ENCODE results near the gene TAF9B. TPM values are rescaled to one million over a fixed set of nuclear protein-coding genes. Genes with fewer than 3 reads are reported as not detected.

The TAF9B gene
- polyA plus RNA-seq, 1 donor = 19.1 TPM

GRCh38 chrX:78118628-78119027, 20.8 kb downstream of the TAF9B start:
- no peak overlapping the region for H3K27ac ChIP-seq (ENCODE audit: low read length)
- H3K36me3 ChIP-seq (ENCODE audit: control insufficient read depth, insufficient read depth, low read length) = peaks cover 65% of the 10 kb centered on the region
- DNase-seq = no peak
- no peaks in the 10 kb centered on the region for H3K9me3 ChIP-seq (ENCODE audit: control insufficient read depth, low read depth, low read length)
- WGBS (ENCODE audit: insufficient coverage, low lambda C conversion rate) = no CpG with 5 or more reads among the region's 1 CpG
- H3K27me3 ChIP-seq (ENCODE audit: control insufficient read depth, insufficient read depth, low read length) = no peaks in the 10 kb centered on the region
- H3K4me3 ChIP-seq (ENCODE audit: low read length) = no peak overlapping the region
- peaks cover 8% of the 10 kb centered on the region for H3K4me1 ChIP-seq (ENCODE audit: control insufficient read depth, insufficient read depth, low read length)

GRCh38 chrX:78116766-78117165, 22.7 kb downstream of the TAF9B start:
- peaks cover 71% of the 10 kb centered on the region for H3K36me3 ChIP-seq (ENCODE audit: control insufficient read depth, insufficient read depth, low read length)

GRCh38 chrX:78116365-78116764, 23.1 kb downstream of the TAF9B start:
- Histone ChIP-seq H3K4me1 (ENCODE audit: control insufficient read depth, insufficient read depth, low read length) (peaks cover 8% of the 10 kb centered on the region), H3K9me3 (ENCODE audit: control insufficient read depth, low read depth, low read length) (no peaks in the 10 kb centered on the region), H3K4me3 (ENCODE audit: low read length) (no peak overlapping the region), H3K27ac (ENCODE audit: low read length) (no peak overlapping the region), H3K36me3 (ENCODE audit: control insufficient read depth, insufficient read depth, low read length) (peaks cover 70% of the 10 kb centered on the region), H3K27me3 (ENCODE audit: control insufficient read depth, insufficient read depth, low read length) (no peaks in the 10 kb centered on the region)
- DNase-seq = no peak

More at GRCh38 chrX:78116766-78117165, 22.7 kb downstream of the TAF9B start:
- Histone ChIP-seq H3K4me3 (ENCODE audit: low read length) (no peak overlapping the region), H3K9me3 (ENCODE audit: control insufficient read depth, low read depth, low read length) (no peaks in the 10 kb centered on the region), H3K27me3 (ENCODE audit: control insufficient read depth, insufficient read depth, low read length) (no peaks in the 10 kb centered on the region), H3K27ac (ENCODE audit: low read length) (no peak overlapping the region), H3K4me1 (ENCODE audit: control insufficient read depth, insufficient read depth, low read length) (peaks cover 8% of the 10 kb centered on the region)
- DNase-seq = no peak
- no CpG with 5 or more reads among the region's 2 CpGs for WGBS (ENCODE audit: insufficient coverage, low lambda C conversion rate)

GRCh38 chrX:78111140-78111931, 28.1 kb downstream of the TAF9B start:
- no peaks in the 10 kb centered on the region for H3K27me3 ChIP-seq (ENCODE audit: control insufficient read depth, insufficient read depth, low read length)
- no CpG with 5 or more reads among the region's 10 CpGs for WGBS (ENCODE audit: insufficient coverage, low lambda C conversion rate)
- H3K4me3 ChIP-seq (ENCODE audit: low read length) = no peak overlapping the region
- no peak for DNase-seq
- peaks cover 12% of the 10 kb centered on the region for H3K4me1 ChIP-seq (ENCODE audit: control insufficient read depth, insufficient read depth, low read length)
- no peak overlapping the region for H3K27ac ChIP-seq (ENCODE audit: low read length)
- H3K9me3 ChIP-seq (ENCODE audit: control insufficient read depth, low read depth, low read length) = no peaks in the 10 kb centered on the region
- peaks cover 39% of the 10 kb centered on the region for H3K36me3 ChIP-seq (ENCODE audit: control insufficient read depth, insufficient read depth, low read length)

GRCh38 chrX:78109458-78109857, 30.0 kb downstream of the TAF9B start:
- Histone ChIP-seq H3K4me3 (ENCODE audit: low read length) (no peak overlapping the region), H3K4me1 (ENCODE audit: control insufficient read depth, insufficient read depth, low read length) (peaks cover 14% of the 10 kb centered on the region), H3K27me3 (ENCODE audit: control insufficient read depth, insufficient read depth, low read length) (no peaks in the 10 kb centered on the region), H3K9me3 (ENCODE audit: control insufficient read depth, low read depth, low read length) (no peaks in the 10 kb centered on the region), H3K36me3 (ENCODE audit: control insufficient read depth, insufficient read depth, low read length) (peaks cover 27% of the 10 kb centered on the region), H3K27ac (ENCODE audit: low read length) (no peak overlapping the region)
- no peak for DNase-seq
- WGBS (ENCODE audit: insufficient coverage, low lambda C conversion rate) = no CpG with 5 or more reads among the region's 2 CpGs

GRCh38 chrX:78106651-78106986, 32.8 kb downstream of the TAF9B start:
- Histone ChIP-seq H3K4me3 (ENCODE audit: low read length) (no peak overlapping the region), H3K27ac (ENCODE audit: low read length) (peak overlapping the region; percentile 100), H3K36me3 (ENCODE audit: control insufficient read depth, insufficient read depth, low read length) (peaks cover 10% of the 10 kb centered on the region), H3K27me3 (ENCODE audit: control insufficient read depth, insufficient read depth, low read length) (no peaks in the 10 kb centered on the region), H3K4me1 (ENCODE audit: control insufficient read depth, insufficient read depth, low read length) (peaks cover 14% of the 10 kb centered on the region), H3K9me3 (ENCODE audit: control insufficient read depth, low read depth, low read length) (no peaks in the 10 kb centered on the region)
- no CpG with 5 or more reads among the region's 1 CpG for WGBS (ENCODE audit: insufficient coverage, low lambda C conversion rate)
- DNase-seq = no peak

GRCh38 chrX:78105944-78106650, 33.4 kb downstream of the TAF9B start:
- Histone ChIP-seq H3K4me1 (ENCODE audit: control insufficient read depth, insufficient read depth, low read length) (peaks cover 14% of the 10 kb centered on the region), H3K9me3 (ENCODE audit: control insufficient read depth, low read depth, low read length) (no peaks in the 10 kb centered on the region), H3K27me3 (ENCODE audit: control insufficient read depth, insufficient read depth, low read length) (no peaks in the 10 kb centered on the region), H3K27ac (ENCODE audit: low read length) (peak overlapping the region; percentile 100), H3K4me3 (ENCODE audit: low read length) (peak overlapping the region; percentile 96), H3K36me3 (ENCODE audit: control insufficient read depth, insufficient read depth, low read length) (peaks cover 7% of the 10 kb centered on the region)
- no peak for DNase-seq
- no CpG with 5 or more reads among the region's 11 CpGs for WGBS (ENCODE audit: insufficient coverage, low lambda C conversion rate)

- peak overlapping the region; percentile 96 for H3K4me3 ChIP-seq (ENCODE audit: low read length)
- WGBS (ENCODE audit: insufficient coverage, low lambda C conversion rate) = no CpG with 5 or more reads among the region's 27 CpGs
- DNase-seq = peak; percentile 83 to 86
- peaks cover 14% of the 10 kb centered on the region for H3K4me1 ChIP-seq (ENCODE audit: control insufficient read depth, insufficient read depth, low read length)
- H3K36me3 ChIP-seq (ENCODE audit: control insufficient read depth, insufficient read depth, low read length) = peaks cover 5% of the 10 kb centered on the region
- H3K27ac ChIP-seq (ENCODE audit: low read length) = peak overlapping the region; percentile 100
- H3K27me3 ChIP-seq (ENCODE audit: control insufficient read depth, insufficient read depth, low read length) = no peaks in the 10 kb centered on the region
- H3K9me3 ChIP-seq (ENCODE audit: control insufficient read depth, low read depth, low read length) = no peaks in the 10 kb centered on the region
These were observed 34.8 kb downstream of the TAF9B start for GRCh38 chrX:78104447-78105176.

- Histone ChIP-seq H3K9me3 (ENCODE audit: control insufficient read depth, low read depth, low read length) (no peaks in the 10 kb centered on the region), H3K4me3 (ENCODE audit: low read length) (peak within 1 kb of the TSS; percentile 96), H3K27me3 (ENCODE audit: control insufficient read depth, insufficient read depth, low read length) (no peaks in the 10 kb centered on the region), H3K27ac (ENCODE audit: low read length) (peak within 1 kb of the TSS; percentile 100), H3K4me1 (ENCODE audit: control insufficient read depth, insufficient read depth, low read length) (peaks cover 14% of the 10 kb centered on the region), H3K36me3 (ENCODE audit: control insufficient read depth, insufficient read depth, low read length) (peaks cover 5% of the 10 kb centered on the region)
- WGBS (ENCODE audit: insufficient coverage, low lambda C conversion rate) = no CpG with 5 or more reads among the region's 72 CpGs
- peak; percentile 97 to 98 for DNase-seq
These were observed 35.6 kb downstream of the TAF9B start, which contains the start of gene PGK1 for GRCh38 chrX:78103623-78104446. Gene PGK1, plus strand, starts transcription at chrX:78104248. Its CDS starts 93 bp downstream, at chrX:78104341.

Data from large intestine (tissue), 3 donors.